ENCODE measurements around the gene LRPAP1.

LRPAP1 gene

DNA sequence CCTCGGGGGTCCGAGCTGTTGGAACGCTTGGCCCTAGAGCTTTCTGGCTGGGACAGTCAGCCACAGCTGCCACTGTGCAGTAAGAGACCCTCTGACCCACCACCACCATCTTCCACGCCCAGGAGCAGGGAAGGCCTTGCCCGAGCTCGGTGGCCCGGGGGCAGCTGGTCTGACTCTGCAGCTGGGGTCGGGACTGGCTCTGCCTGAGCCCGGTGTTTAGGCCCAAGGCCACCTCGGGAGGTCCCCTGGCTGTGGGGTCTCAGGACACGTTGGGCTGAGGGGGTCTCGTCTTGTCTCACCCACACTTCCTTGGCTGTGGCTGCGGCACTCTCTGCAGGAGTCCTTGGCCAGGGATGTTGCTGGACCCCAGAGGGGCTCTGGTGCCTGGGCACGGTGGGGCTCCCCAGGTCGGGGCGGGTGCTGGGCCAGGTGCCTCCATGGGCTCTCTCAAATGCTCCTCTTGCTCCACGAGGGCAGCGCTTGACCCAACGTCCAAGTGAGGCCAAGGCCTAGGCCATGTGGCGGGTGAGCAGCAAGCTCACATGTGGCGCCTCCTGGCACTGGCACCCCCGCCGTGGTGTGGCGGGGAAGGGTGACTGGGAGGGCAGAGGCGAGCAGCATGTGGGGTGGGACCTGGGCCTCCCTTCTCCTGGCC is 46.2 kb downstream of the LRPAP1 start:
- DNase-seq (ENCODE audit: low read depth): no peak

GRCh38 chr4:3485011-3485791 is 47.0 kb downstream of the LRPAP1 start:
- DNase-seq (ENCODE audit: low read depth): no peak

- DNase-seq (ENCODE audit: low read depth): no peak
Measured at GRCh38 chr4:3484057-3484973, 47.9 kb downstream of the LRPAP1 start.

DNA sequence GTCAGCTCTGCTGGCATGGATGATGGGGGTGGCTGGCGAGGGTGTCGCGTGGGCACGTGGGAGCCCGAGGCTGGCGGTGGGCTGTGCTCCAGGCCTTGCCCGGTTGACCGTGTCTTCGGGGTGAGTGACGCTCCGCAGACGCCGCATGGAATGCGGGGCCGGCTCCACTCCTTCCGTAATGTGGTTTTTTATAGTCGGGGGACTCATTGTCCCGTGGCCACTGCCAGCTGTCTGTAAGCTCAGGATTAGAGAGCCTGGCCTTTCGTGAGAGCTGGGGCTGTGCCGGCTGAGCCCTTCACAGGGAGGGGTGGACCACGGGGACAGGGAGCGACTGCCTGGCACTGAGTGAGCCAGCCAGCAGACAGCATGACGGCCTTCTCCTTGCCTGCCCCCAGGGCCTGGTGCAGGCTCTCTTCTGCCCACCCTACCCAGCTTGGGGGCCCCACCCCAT is 48.7 kb downstream of the LRPAP1 start:
- no peak for DNase-seq (ENCODE audit: low read depth)

- no peak for DNase-seq (ENCODE audit: low read depth)
Measured at GRCh38 chr4:3482707-3483106, 49.5 kb downstream of the LRPAP1 start.

DNA sequence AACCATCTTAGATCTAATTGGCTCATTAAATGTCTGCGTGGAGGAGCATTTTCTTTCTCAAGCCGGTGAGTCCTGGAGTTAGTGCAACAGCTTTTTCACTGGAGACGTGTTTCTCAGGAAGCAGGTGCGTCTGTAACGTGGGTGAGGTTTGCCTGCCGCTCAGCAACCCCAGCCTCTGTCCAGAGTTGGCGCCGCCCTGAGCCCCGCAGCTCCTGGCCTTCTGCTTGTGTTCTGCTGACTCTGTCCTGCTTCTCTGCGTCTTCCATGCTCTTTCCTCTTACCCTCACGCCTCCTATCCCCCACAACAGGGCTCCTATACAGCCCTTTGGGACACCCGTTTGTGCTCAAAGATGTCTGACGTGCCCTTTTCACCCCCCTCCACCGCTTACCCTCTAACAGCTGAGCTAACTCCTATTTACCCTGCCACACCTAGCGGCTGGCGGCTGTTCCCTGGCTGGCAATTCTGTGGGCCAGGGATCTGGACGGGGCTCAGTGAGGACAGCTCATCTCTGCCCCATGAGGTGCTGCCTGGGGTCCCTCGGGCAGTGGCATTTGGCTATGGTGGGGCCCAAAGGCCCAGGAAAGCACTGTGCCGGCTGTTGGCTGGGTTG is 50.3 kb downstream of the LRPAP1 start:
- no peak for DNase-seq (ENCODE audit: low read depth)

DNA sequence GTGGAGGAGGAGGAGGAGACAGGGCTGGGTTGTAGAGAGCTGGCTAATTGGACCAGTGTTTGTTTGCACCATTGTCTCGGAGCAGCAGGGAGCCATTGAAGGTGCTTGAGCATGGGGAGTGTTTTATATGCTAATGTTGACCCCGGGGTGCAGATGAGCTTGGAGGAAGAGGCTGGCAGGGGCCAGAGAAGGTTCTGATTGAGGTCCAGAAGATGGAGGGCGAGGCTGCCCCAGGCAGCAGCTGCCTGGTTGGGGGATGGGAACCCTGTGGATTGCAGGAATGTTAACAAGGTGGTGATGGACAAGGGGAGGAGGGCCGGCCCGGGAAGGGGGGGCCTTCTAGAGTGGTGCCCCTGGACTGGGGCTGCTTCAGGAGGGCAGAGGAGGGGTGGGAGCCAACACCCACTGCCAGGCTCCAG is 51.1 kb downstream of the LRPAP1 start:
- no peak for DNase-seq (ENCODE audit: low read depth)

GRCh38 chr4:3480528-3481112 is 51.6 kb downstream of the LRPAP1 start:
- peak; percentile 64 for DNase-seq (ENCODE audit: low read depth)

DNA sequence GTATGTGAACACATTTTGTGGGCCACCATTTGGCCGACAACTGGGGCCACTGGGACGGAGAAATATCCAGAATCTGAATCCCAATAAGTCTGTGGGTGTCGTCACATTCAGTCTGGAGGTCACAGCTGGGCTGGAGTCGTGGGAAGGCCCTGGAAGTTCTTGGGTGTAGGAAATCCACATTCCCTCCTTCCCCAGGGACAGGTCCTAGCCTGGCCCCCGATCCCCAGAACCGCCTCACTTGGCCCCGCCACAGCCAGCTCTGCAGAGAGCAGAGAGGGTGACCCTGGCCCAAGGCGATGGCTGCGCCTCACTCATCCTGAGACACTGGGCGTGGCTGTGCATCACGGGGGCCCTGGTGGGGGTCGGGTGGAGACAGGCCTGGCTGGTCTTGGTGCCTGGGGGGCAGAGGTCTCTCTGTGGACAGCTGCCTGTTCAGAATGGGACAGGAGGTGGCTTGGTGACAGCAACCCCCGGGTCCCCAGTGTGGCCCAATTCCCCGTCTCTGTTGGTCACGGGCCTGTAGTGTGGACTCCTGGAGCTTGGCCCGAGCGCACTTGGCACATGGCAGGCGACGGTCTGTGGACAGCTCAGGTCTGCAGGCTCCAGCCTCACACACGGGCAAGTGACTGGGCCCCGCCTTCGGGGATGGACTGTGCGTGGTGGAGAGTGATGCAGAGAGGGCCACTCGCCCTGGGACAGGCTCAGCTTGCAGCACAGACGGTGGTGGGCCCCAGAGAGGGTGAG is 52.7 kb downstream of the LRPAP1 start:
- no peak for DNase-seq (ENCODE audit: low read depth)

- DNase-seq (ENCODE audit: low read depth): no peak
Measured at GRCh38 chr4:3478446-3479357, 53.5 kb downstream of the LRPAP1 start.

DNA sequence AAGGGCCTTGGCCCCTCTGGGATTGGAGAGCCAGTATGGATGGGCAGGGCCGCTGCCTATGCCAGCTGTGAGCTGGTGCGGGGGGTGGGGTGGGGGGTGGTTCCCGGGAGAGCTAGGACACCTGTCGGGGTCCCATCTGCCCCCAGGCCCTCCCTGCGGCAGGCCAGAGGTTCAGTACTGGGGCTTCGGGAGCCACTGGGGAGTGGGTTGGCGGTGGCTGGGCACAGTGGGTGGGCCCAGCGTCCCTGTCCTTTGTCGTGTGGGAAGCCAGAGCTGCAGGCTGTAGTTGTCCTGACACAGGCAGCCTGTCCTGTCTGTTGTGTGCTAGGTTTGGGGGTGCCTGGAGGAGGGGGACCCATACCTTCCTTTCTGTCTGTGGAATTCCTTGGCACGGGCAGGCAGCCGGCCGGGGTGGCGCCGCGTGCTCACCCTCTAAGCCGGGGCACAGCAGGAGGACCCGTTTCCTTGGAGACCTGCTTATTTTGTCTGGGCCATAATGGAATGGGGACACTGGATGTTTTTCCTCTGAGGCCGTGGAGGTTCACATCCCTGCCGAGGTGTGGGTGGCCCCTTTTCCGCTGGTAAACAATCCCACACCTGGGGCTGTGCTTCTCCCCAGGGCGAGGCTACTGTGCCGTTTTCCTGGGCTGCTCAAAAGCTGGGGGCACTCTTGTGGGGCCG is 54.3 kb downstream of the LRPAP1 start:
- DNase-seq (ENCODE audit: low read depth): no peak

- DNase-seq (ENCODE audit: low read depth): no peak
Measured at GRCh38 chr4:3476936-3477749, 55.1 kb downstream of the LRPAP1 start.

- no peak for DNase-seq (ENCODE audit: low read depth)
Measured at GRCh38 chr4:3476341-3476747, 55.9 kb downstream of the LRPAP1 start.

DNA sequence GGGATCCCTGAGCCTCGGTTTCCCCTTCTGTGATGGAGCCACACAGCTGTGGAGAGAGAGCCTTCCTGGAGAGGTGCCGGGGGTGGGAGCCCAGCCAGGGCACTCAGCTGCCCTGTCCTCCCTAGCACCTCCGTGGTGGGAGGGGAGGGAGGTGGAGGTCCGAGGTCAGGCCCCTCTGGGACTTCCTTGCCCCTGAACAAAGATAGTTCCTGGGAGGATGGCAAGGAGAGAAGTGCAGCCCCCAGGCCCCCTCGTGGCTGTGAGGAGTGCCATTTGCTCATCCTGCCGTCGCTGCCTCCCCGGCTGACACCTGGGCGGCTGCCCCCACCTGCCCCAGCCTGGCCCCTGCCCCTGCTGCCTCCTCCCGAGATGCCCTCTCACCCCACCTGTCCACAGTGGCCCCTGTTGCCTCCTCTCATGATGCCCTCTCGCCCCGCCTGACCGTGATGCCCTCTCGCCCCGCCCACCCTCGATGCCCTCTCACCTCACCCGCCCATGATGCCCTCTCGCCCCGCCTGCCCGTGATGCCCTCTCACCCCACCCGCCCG is 56.4 kb downstream of the LRPAP1 start:
- no peak for DNase-seq (ENCODE audit: low read depth)

DNA sequence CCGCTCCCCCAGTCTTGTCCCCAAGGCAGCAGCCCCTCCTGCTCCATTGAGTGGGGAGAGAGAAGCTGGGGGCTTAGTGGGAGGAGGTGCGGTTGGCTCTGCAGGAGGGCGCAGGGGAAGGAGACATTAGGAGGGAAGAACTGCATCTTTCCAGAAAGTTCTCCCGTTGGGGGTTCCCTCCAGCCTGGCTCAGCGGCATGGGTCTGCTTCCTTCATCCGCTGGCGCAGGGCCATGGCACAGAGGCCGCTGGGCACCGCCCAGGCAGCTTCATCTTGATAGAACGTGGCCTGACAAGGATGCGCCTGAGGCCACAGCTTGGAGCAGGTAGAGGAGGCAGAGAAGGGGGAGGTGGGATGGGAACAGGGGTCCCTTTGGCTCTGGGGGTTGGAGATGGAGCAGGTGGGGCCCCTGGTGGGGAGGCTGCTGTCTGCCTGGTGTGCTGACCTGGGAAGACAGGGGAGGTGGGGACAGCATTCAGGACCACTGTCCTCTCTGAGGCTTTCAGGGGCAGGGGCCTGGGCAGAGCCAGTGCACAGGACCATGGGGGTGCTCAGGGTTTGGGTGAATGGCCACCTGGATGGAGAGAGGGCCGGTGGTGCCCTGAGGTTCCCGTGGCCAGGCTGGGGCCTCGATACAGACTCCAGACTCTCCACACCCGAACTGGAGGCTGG is 57.0 kb downstream of the LRPAP1 start:
- DNase-seq (ENCODE audit: low read depth): no peak

- no peak for DNase-seq (ENCODE audit: low read depth)
Measured at GRCh38 chr4:3473996-3474765, 58.0 kb downstream of the LRPAP1 start.

Data from HS-27A (cell line).